ENCODE measurements around the gene CABP1.
A peak's percentile ranks its signal among the peaks of the same experiment; 100 is the strongest.

The CABP1 gene

GRCh38 chr12:120625557-120626419, 14.6 kb upstream of the CABP1 start:
- DNase-seq (ENCODE audit: low read depth): no peak
- no peak for TF ChIP-seq CTCF (IDR thresholded peaks at IDR 0.05; ENCODE audit: control insufficient read depth, extremely low read depth, insufficient read depth)
- no peak overlapping the region for H3K4me3 ChIP-seq (ENCODE audit: low read depth, low read length)

GRCh38 chr12:120628919-120629318, 11.5 kb upstream of the CABP1 start:
- no peak overlapping the region for H3K4me3 ChIP-seq (ENCODE audit: low read depth, low read length)
- no peak for DNase-seq (ENCODE audit: low read depth)
- no peak for TF ChIP-seq CTCF (IDR thresholded peaks at IDR 0.05; ENCODE audit: control insufficient read depth, extremely low read depth, insufficient read depth)

GRCh38 chr12:120630104-120630892, 10.1 kb upstream of the CABP1 start:
- no peak for DNase-seq (ENCODE audit: low read depth)
- H3K4me3 ChIP-seq (ENCODE audit: low read depth, low read length): no peak overlapping the region
- no peak for TF ChIP-seq CTCF (IDR thresholded peaks at IDR 0.05; ENCODE audit: control insufficient read depth, extremely low read depth, insufficient read depth)

GRCh38 chr12:120631097-120631496, 9.3 kb upstream of the CABP1 start:
- no peak for DNase-seq (ENCODE audit: low read depth)
- H3K4me3 ChIP-seq (ENCODE audit: low read depth, low read length): no peak overlapping the region
- TF ChIP-seq CTCF (IDR thresholded peaks at IDR 0.05; ENCODE audit: control insufficient read depth, extremely low read depth, insufficient read depth): no peak

GRCh38 chr12:120640861-120641833, 721 bp downstream of the CABP1 start:
- H3K4me3 ChIP-seq (ENCODE audit: low read depth, low read length): peak overlapping the region; percentile 32
- DNase-seq (ENCODE audit: low read depth): no peak
- no peak for TF ChIP-seq CTCF (IDR thresholded peaks at IDR 0.05; ENCODE audit: control insufficient read depth, extremely low read depth, insufficient read depth)

- no peak for DNase-seq (ENCODE audit: low read depth)
- H3K4me3 ChIP-seq (ENCODE audit: low read depth, low read length): no peak overlapping the region
- no peak for TF ChIP-seq CTCF (IDR thresholded peaks at IDR 0.05; ENCODE audit: control insufficient read depth, extremely low read depth, insufficient read depth)
Measured at GRCh38 chr12:120642121-120642520, 1.7 kb downstream of the CABP1 start.

Measured in LNCaP clone FGC (cell line).